HG03139 (cell line): ENCODE results near the gene SGMS1.

Experiments
- ATAC-seq: cut with Tn5 transposase; IDR thresholded peaks from one replicate; pipeline ENCODE4 v1.9.1; 2021; ENCODE audit not compliant: unreplicated experiment

Gene SGMS1

GRCh38 chr10:50636618-50637579 is 13.1 kb upstream of the SGMS1 start:
- ATAC-seq: peak; percentile 80

- ATAC-seq: no peak
These were observed 11.5 kb upstream of the SGMS1 start for GRCh38 chr10:50635286-50635685.

GRCh38 chr10:50634479-50634878 is 10.7 kb upstream of the SGMS1 start:
- ATAC-seq: no peak

- no peak for ATAC-seq
These were observed 7.3 kb upstream of the SGMS1 start for GRCh38 chr10:50631052-50631451.

GRCh38 chr10:50629495-50630122 is 5.9 kb upstream of the SGMS1 start:
- ATAC-seq: no peak

GRCh38 chr10:50627896-50628295 is 4.1 kb upstream of the SGMS1 start:
- no peak for ATAC-seq

- ATAC-seq: no peak
These were observed 3.7 kb upstream of the SGMS1 start for GRCh38 chr10:50627443-50627842.

GRCh38 chr10:50625649-50626132 is 1.9 kb upstream of the SGMS1 start:
- no peak for ATAC-seq

GRCh38 chr10:50624866-50625501 is 1.2 kb upstream of the SGMS1 start:
- ATAC-seq: peak; percentile 35

GRCh38 chr10:50624413-50624865 is 683 bp upstream of the SGMS1 start:
- peak; percentile 46 for ATAC-seq

- ATAC-seq: peak; percentile 6
These were observed 772 bp downstream of the SGMS1 start for GRCh38 chr10:50622706-50623662.

GRCh38 chr10:50621968-50622705 is 1.6 kb downstream of the SGMS1 start:
- peak; percentile 26 for ATAC-seq

GRCh38 chr10:50620899-50621298 is 2.9 kb downstream of the SGMS1 start:
- no peak for ATAC-seq

GRCh38 chr10:50619882-50620281 is 3.9 kb downstream of the SGMS1 start:
- no peak for ATAC-seq

GRCh38 chr10:50619166-50619565 is 4.6 kb downstream of the SGMS1 start:
- ATAC-seq: no peak

- ATAC-seq: no peak
These were observed 5.1 kb downstream of the SGMS1 start for GRCh38 chr10:50618624-50619023.

- ATAC-seq: no peak
These were observed 8.1 kb downstream of the SGMS1 start for GRCh38 chr10:50615658-50616057.

GRCh38 chr10:50614444-50615137 is 9.2 kb downstream of the SGMS1 start:
- peak; percentile 41 for ATAC-seq
